ENCODE data around the gene IL4R. TPM values are rescaled to one million over a fixed set of nuclear protein-coding genes. Genes with fewer than 3 reads are reported as not detected.
"Not testable (repeated sequence)": the region's sequence is repeated elsewhere in the genome, so short reads cannot be mapped to it uniquely, and the experiment has no call there.

The IL4R gene
- total RNA-seq, 1 experiment from 2014 or later, result 75.1 TPM

GRCh38 chr16:27378871-27379481, 65.2 kb downstream of the IL4R start:
- no peak overlapping the region for H3K4me3 ChIP-seq
- no peaks in the 10 kb centered on the region for H3K27me3 ChIP-seq
- H3K9me3 ChIP-seq (replicated peaks), result no peaks in the 10 kb centered on the region
- H3K4me1 ChIP-seq, result no peaks in the 10 kb centered on the region
- no peaks in the 10 kb centered on the region for H3K36me3 ChIP-seq
- no peak overlapping the region for H3K27ac ChIP-seq
- DNase-seq, result no peak

- Histone ChIP-seq H3K4me3 (no peak overlapping the region), H3K4me1 (no peaks in the 10 kb centered on the region), H3K27me3 (no peaks in the 10 kb centered on the region), H3K36me3 (no peaks in the 10 kb centered on the region), H3K9me3 (replicated peaks) (no peaks in the 10 kb centered on the region), H3K27ac (no peak overlapping the region)
- DNase-seq, result no peak
Measured at GRCh38 chr16:27379919-27380318, 66.1 kb downstream of the IL4R start.

GRCh38 chr16:27381236-27381635, 67.5 kb downstream of the IL4R start:
- H3K9me3 ChIP-seq (replicated peaks), result no peaks in the 10 kb centered on the region
- H3K27me3 ChIP-seq, result no peaks in the 10 kb centered on the region
- H3K27ac ChIP-seq, result no peak overlapping the region
- H3K36me3 ChIP-seq, result no peaks in the 10 kb centered on the region
- H3K4me1 ChIP-seq, result no peaks in the 10 kb centered on the region
- no peak overlapping the region for H3K4me3 ChIP-seq
- no peak for DNase-seq

GRCh38 chr16:27381974-27382855, 68.4 kb downstream of the IL4R start:
- Histone ChIP-seq H3K4me1 (no peaks in the 10 kb centered on the region), H3K4me3 (no peak overlapping the region), H3K36me3 (no peaks in the 10 kb centered on the region), H3K27me3 (no peaks in the 10 kb centered on the region), H3K27ac (no peak overlapping the region), H3K9me3 (replicated peaks) (no peaks in the 10 kb centered on the region)
- DNase-seq, result no peak

GRCh38 chr16:27383556-27384243, 69.9 kb downstream of the IL4R start:
- H3K27ac ChIP-seq, result no peak overlapping the region
- no peaks in the 10 kb centered on the region for H3K27me3 ChIP-seq
- H3K9me3 ChIP-seq (replicated peaks), result no peaks in the 10 kb centered on the region
- no peaks in the 10 kb centered on the region for H3K4me1 ChIP-seq
- H3K36me3 ChIP-seq, result no peaks in the 10 kb centered on the region
- no peak overlapping the region for H3K4me3 ChIP-seq
- DNase-seq, result no peak

GRCh38 chr16:27384425-27384824, 70.7 kb downstream of the IL4R start:
- no peaks in the 10 kb centered on the region; the same call in 1 of the 2 replicates for H3K9me3 ChIP-seq (replicated peaks)
- H3K4me1 ChIP-seq, result no peaks in the 10 kb centered on the region
- H3K4me3 ChIP-seq, result no peak overlapping the region
- no peak for DNase-seq
- H3K36me3 ChIP-seq, result no peaks in the 10 kb centered on the region
- H3K27me3 ChIP-seq, result no peaks in the 10 kb centered on the region
- H3K27ac ChIP-seq, result no peak overlapping the region

- no peaks in the 10 kb centered on the region; the same call in 1 of the 2 replicates for H3K9me3 ChIP-seq (replicated peaks)
- no peak for DNase-seq
- no peaks in the 10 kb centered on the region for H3K36me3 ChIP-seq
- no peak overlapping the region for H3K4me3 ChIP-seq
- H3K27ac ChIP-seq, result no peak overlapping the region
- H3K4me1 ChIP-seq, result no peaks in the 10 kb centered on the region
- no peaks in the 10 kb centered on the region for H3K27me3 ChIP-seq
Measured at GRCh38 chr16:27385398-27385797, 71.6 kb downstream of the IL4R start.

GRCh38 chr16:27386674-27387073, 72.9 kb downstream of the IL4R start:
- H3K27me3 ChIP-seq, result no peaks in the 10 kb centered on the region
- no peak overlapping the region for H3K4me3 ChIP-seq
- H3K27ac ChIP-seq, result no peak overlapping the region
- H3K4me1 ChIP-seq, result no peaks in the 10 kb centered on the region
- DNase-seq, result no peak
- no peaks in the 10 kb centered on the region for H3K36me3 ChIP-seq
- no peaks in the 10 kb centered on the region; the same call in 1 of the 2 replicates for H3K9me3 ChIP-seq (replicated peaks)

- Histone ChIP-seq H3K27me3 (no peaks in the 10 kb centered on the region), H3K4me3 (no peak overlapping the region), H3K27ac (no peak overlapping the region), H3K4me1 (no peaks in the 10 kb centered on the region), H3K9me3 (replicated peaks) (no peaks in the 10 kb centered on the region; the same call in none of the 2 replicates), H3K36me3 (no peaks in the 10 kb centered on the region)
- no peak for DNase-seq
Measured at GRCh38 chr16:27387724-27388123, 74.0 kb downstream of the IL4R start.

- Histone ChIP-seq H3K4me1 (no peaks in the 10 kb centered on the region), H3K36me3 (no peaks in the 10 kb centered on the region), H3K27me3 (no peaks in the 10 kb centered on the region), H3K4me3 (no peak overlapping the region), H3K27ac (no peak overlapping the region), H3K9me3 (replicated peaks) (no peaks in the 10 kb centered on the region; the same call in none of the 2 replicates)
- no peak for DNase-seq
Measured at GRCh38 chr16:27389272-27389961, 75.6 kb downstream of the IL4R start.

- no peak for DNase-seq
- no peaks in the 10 kb centered on the region for H3K4me1 ChIP-seq
- no peak overlapping the region for H3K4me3 ChIP-seq
- H3K27ac ChIP-seq, result no peak overlapping the region
- peaks cover 1% of the 10 kb centered on the region for H3K9me3 ChIP-seq (replicated peaks)
- no peaks in the 10 kb centered on the region for H3K27me3 ChIP-seq
- no peaks in the 10 kb centered on the region for H3K36me3 ChIP-seq
Measured at GRCh38 chr16:27390151-27390550, 76.4 kb downstream of the IL4R start.

- Histone ChIP-seq H3K27me3 (no peaks in the 10 kb centered on the region), H3K9me3 (replicated peaks) (peaks cover 3% of the 10 kb centered on the region), H3K36me3 (no peaks in the 10 kb centered on the region), H3K27ac (no peak overlapping the region), H3K4me3 (no peak overlapping the region), H3K4me1 (no peaks in the 10 kb centered on the region)
- DNase-seq, result no peak
Measured at GRCh38 chr16:27392671-27393070, 78.9 kb downstream of the IL4R start.

- Histone ChIP-seq H3K4me3 (no peak overlapping the region), H3K27ac (no peak overlapping the region), H3K27me3 (no peaks in the 10 kb centered on the region), H3K9me3 (replicated peaks) (peaks cover 3% of the 10 kb centered on the region), H3K4me1 (no peaks in the 10 kb centered on the region), H3K36me3 (no peaks in the 10 kb centered on the region)
- DNase-seq, result no peak
Measured at GRCh38 chr16:27394516-27394915, 80.7 kb downstream of the IL4R start.

- H3K27me3 ChIP-seq; H3K9me3 ChIP-seq (replicated peaks); DNase-seq; H3K36me3 ChIP-seq; H3K27ac ChIP-seq; H3K4me3 ChIP-seq: not testable (repeated sequence)
- H3K4me1 ChIP-seq, result peaks cover 16% of the 10 kb centered on the region; the same call in 1 of the 2 replicates
Measured at GRCh38 chr16:27398341-27398893, 84.6 kb downstream of the IL4R start.
